GM23338 (cell line): ENCODE measurements around the gene STXBP5L.
"Not testable (repeated sequence)": the region's sequence is repeated elsewhere in the genome, so short reads cannot be mapped to it uniquely, and the experiment has no call there.

Experiments
- CREB1 ChIP-seq: fragments of 250-450 bp; sonication (Bioruptor Pico); IDR thresholded peaks from 2 replicates; pipeline ENCODE4 v1.5.0; 2020; ENCODE audit warnings: low read depth, mild to moderate bottlenecking, moderate library complexity
- EZH2 ChIP-seq: fragments of 200-600 bp; sonication (generic); IDR thresholded peaks from one replicate; pipeline ENCODE4 v1.8.0; 2017; ENCODE audit warnings: antibody characterized with exemption, mild to moderate bottlenecking, low read depth; ENCODE audit not compliant: unreplicated experiment
- EZH2phosphoT487 ChIP-seq: fragments of 200-600 bp; sonication (generic); IDR thresholded peaks from one replicate; pipeline ENCODE4 v1.8.1; 2018; ENCODE audit warnings: antibody characterized with exemption; ENCODE audit not compliant: unreplicated experiment
- JUNB ChIP-seq: IDR thresholded peaks from one replicate; pipeline ENCODE4 v1.6.1; 2016; ENCODE audit warnings: antibody characterized with exemption; ENCODE audit not compliant: unreplicated experiment
- POLR2AphosphoS5 ChIP-seq: IDR thresholded peaks from 2 replicates; pipeline ENCODE4 v1.6.1; 2016; ENCODE audit warnings: antibody characterized with exemption, low read depth
- STAT1 ChIP-seq: IDR thresholded peaks from one replicate; pipeline ENCODE4 v1.6.1; 2016; ENCODE audit warnings: antibody characterized with exemption; ENCODE audit not compliant: unreplicated experiment
- ZNF114 ChIP-seq: fragments of 250-450 bp; sonication (Bioruptor Pico); IDR thresholded peaks from 2 replicates; pipeline ENCODE4 v1.5.0; 2020; ENCODE audit warnings: mild to moderate bottlenecking, moderate library complexity
- ZNF331 ChIP-seq: fragments of 250-450 bp; sonication (Bioruptor Pico); IDR thresholded peaks from 2 replicates; pipeline ENCODE4 v1.5.0; 2020; ENCODE audit warnings: low read depth, mild to moderate bottlenecking, moderate library complexity
- TF ChIP-seq, protein P1 (sequence below), 2 experiments: fragments of 200-600 bp in 1 of 2; sonication (generic) in 1 of 2; conservative IDR thresholded peaks; 2 replicates each; pipeline versions ENCODE4 v1.5.1 to v1.6.1; 2016 to 2017; ENCODE audit warnings: antibody characterized with exemption in 2 of 2, low read depth in 2 of 2, mild to moderate bottlenecking in 2 of 2, moderate library complexity in 1 of 2
- TF ChIP-seq, protein P2 (sequence below): IDR thresholded peaks from 2 replicates; pipeline ENCODE4 v1.6.1; 2016; ENCODE audit warnings: antibody characterized with exemption

DNA sequence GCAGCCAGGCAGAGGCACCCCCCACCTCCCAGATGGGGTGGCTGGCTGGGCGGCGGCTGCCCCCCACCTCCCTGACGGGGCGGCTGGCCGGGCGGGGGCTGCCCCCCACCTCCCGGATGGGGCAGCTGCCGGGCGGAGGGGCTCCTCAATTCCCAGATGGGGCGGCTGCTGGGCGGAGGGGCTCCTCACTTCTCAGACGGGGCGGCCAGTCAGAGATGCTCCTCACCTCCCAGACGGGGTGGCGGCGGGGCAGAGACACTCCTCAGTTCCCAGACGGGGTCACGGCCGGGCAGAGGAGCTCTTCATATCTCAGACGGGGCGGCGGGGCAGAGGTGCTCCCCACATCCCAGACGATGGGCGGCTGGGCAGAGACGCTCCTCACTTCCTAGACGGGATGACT, 282.6 kb downstream of the STXBP5L start:
- TF ChIP-seq POLR2AphosphoS5; EZH2; STAT1; ZNF114 (CRISPR knock-in tag); EZH2phosphoT487; ZNF331 (CRISPR knock-in tag); CREB1; JUNB: not testable (repeated sequence)
- TF ChIP-seq, protein P1, sequence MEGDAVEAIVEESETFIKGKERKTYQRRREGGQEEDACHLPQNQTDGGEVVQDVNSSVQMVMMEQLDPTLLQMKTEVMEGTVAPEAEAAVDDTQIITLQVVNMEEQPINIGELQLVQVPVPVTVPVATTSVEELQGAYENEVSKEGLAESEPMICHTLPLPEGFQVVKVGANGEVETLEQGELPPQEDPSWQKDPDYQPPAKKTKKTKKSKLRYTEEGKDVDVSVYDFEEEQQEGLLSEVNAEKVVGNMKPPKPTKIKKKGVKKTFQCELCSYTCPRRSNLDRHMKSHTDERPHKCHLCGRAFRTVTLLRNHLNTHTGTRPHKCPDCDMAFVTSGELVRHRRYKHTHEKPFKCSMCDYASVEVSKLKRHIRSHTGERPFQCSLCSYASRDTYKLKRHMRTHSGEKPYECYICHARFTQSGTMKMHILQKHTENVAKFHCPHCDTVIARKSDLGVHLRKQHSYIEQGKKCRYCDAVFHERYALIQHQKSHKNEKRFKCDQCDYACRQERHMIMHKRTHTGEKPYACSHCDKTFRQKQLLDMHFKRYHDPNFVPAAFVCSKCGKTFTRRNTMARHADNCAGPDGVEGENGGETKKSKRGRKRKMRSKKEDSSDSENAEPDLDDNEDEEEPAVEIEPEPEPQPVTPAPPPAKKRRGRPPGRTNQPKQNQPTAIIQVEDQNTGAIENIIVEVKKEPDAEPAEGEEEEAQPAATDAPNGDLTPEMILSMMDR (conservative IDR thresholded peaks at IDR 0.05; ENCODE audit: low read depth in 2 of 2), result not testable (repeated sequence)
- TF ChIP-seq, protein P2, sequence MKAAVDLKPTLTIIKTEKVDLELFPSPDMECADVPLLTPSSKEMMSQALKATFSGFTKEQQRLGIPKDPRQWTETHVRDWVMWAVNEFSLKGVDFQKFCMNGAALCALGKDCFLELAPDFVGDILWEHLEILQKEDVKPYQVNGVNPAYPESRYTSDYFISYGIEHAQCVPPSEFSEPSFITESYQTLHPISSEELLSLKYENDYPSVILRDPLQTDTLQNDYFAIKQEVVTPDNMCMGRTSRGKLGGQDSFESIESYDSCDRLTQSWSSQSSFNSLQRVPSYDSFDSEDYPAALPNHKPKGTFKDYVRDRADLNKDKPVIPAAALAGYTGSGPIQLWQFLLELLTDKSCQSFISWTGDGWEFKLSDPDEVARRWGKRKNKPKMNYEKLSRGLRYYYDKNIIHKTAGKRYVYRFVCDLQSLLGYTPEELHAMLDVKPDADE, result not testable (repeated sequence)
